GM23338 (cell line): ENCODE results near the gene CNTN5. TPM values are rescaled to one million over a fixed set of nuclear protein-coding genes. Genes with fewer than 3 reads are reported as not detected.

Experiments
- ATAC-seq: fragments of 200-7000 bp; cut with Tn5 transposase; 3 replicates; pipeline ENCODE4 v1.9.1; 2020
- DNase-seq: peaks from one replicate; pipeline ENCODE4 v3.0.0-alpha.2; 2015; ENCODE audit warnings: low spot score
- H2AFZ ChIP-seq: fragments of 200-600 bp; sonication (generic); 2 replicates; pipeline ENCODE4 v1.8.0; 2016; ENCODE audit warnings: antibody characterized with exemption, mild to moderate bottlenecking, moderate library complexity
- H3F3A ChIP-seq: fragments of 200-600 bp; sonication (generic); replicated peaks from 2 replicates; pipeline ENCODE4 v1.8.0; 2017; ENCODE audit warnings: antibody characterized with exemption, mixed run types, low read depth
- H3K27ac ChIP-seq: fragments of 200-600 bp; sonication (generic); 2 replicates; pipeline ENCODE4 v1.6.1; 2016; ENCODE audit warnings: low read depth
- H3K27me3 ChIP-seq: fragments of 200-600 bp; sonication (generic); 2 replicates; pipeline ENCODE4 v1.8.0; 2016; ENCODE audit warnings: mild to moderate bottlenecking, mixed run types, moderate library complexity; ENCODE audit not compliant: insufficient read depth
- H3K36me3 ChIP-seq: fragments of 200-600 bp; sonication (generic); 2 replicates; pipeline ENCODE4 v1.8.0; 2016; ENCODE audit warnings: mild to moderate bottlenecking; ENCODE audit not compliant: insufficient read depth
- H3K4me1 ChIP-seq: fragments of 200-600 bp; sonication (generic); 2 replicates; pipeline ENCODE4 v1.8.0; 2016; ENCODE audit warnings: mild to moderate bottlenecking, moderate library complexity; ENCODE audit not compliant: insufficient read depth
- H3K4me2 ChIP-seq: fragments of 200-600 bp; sonication (generic); 2 replicates; pipeline ENCODE4 v1.7.1; 2017; ENCODE audit warnings: mixed run types
- H3K4me3 ChIP-seq: fragments of 200-600 bp; sonication (generic); 2 replicates; pipeline ENCODE4 v1.6.1; 2016; ENCODE audit warnings: mixed run types
- H3K79me2 ChIP-seq: fragments of 200-600 bp; sonication (generic); replicated peaks from 2 replicates; pipeline ENCODE4 v1.8.0; 2017; ENCODE audit warnings: mild to moderate bottlenecking; ENCODE audit not compliant: insufficient read depth
- H3K9me2 ChIP-seq: fragments of 200-600 bp; sonication (generic); 2 replicates; pipeline ENCODE4 v1.8.0; 2017; ENCODE audit not compliant: insufficient read depth
- H4K20me1 ChIP-seq: fragments of 200-600 bp; sonication (generic); replicated peaks from 2 replicates; pipeline ENCODE4 v1.8.0; 2017; ENCODE audit warnings: mild to moderate bottlenecking; ENCODE audit not compliant: insufficient read depth
- H3K27ac Mint-ChIP-seq: 2 replicates; pipeline ENCODE4 v1.8.0; 2020; ENCODE audit warnings: inconsistent platforms, mild to moderate bottlenecking, moderate library complexity, mixed read lengths
- H3K27me3 Mint-ChIP-seq: 3 replicates; pipeline ENCODE4 v1.8.0; 2022; ENCODE audit warnings: low read depth, mild to moderate bottlenecking, moderate library complexity, mixed read lengths, inconsistent platforms; ENCODE audit not compliant: insufficient read depth, poor library complexity
- H3K36me3 Mint-ChIP-seq: 3 replicates; pipeline ENCODE4 v1.8.0; 2021; ENCODE audit warnings: low read depth, mild to moderate bottlenecking, inconsistent platforms, moderate library complexity, mixed read lengths
- H3K4me1 Mint-ChIP-seq: 3 replicates; pipeline ENCODE4 v1.8.0; 2020; ENCODE audit warnings: mild to moderate bottlenecking, inconsistent platforms, mixed read lengths
- H3K4me3 Mint-ChIP-seq: 3 replicates; pipeline ENCODE4 v1.8.0; 2021; ENCODE audit warnings: moderate library complexity, mild to moderate bottlenecking, inconsistent platforms, mixed read lengths
- H3K9me3 Mint-ChIP-seq: 3 replicates; pipeline ENCODE4 v1.8.0; 2020; ENCODE audit warnings: moderate library complexity, mild to moderate bottlenecking, inconsistent platforms, mixed read lengths
- CREB1 ChIP-seq: fragments of 250-450 bp; sonication (Bioruptor Pico); IDR thresholded peaks from 2 replicates; pipeline ENCODE4 v1.5.0; 2020; ENCODE audit warnings: low read depth, mild to moderate bottlenecking, moderate library complexity
- CTCF ChIP-seq, 2 experiments: fragments of 200-600 bp in 1 of 2; sonication (generic) in 1 of 2; conservative IDR thresholded peaks; 2 replicates each; pipeline versions ENCODE4 v1.5.1 to v1.6.1; 2016 to 2017; ENCODE audit warnings: antibody characterized with exemption in 2 of 2, low read depth in 2 of 2, mild to moderate bottlenecking in 2 of 2, moderate library complexity in 1 of 2
- ETS1 ChIP-seq: IDR thresholded peaks from 2 replicates; pipeline ENCODE4 v1.6.1; 2016; ENCODE audit warnings: antibody characterized with exemption
- EZH2 ChIP-seq: fragments of 200-600 bp; sonication (generic); IDR thresholded peaks from one replicate; pipeline ENCODE4 v1.8.0; 2017; ENCODE audit warnings: antibody characterized with exemption, mild to moderate bottlenecking, low read depth; ENCODE audit not compliant: unreplicated experiment
- EZH2phosphoT487 ChIP-seq: fragments of 200-600 bp; sonication (generic); IDR thresholded peaks from one replicate; pipeline ENCODE4 v1.8.1; 2018; ENCODE audit warnings: antibody characterized with exemption; ENCODE audit not compliant: unreplicated experiment
- JUNB ChIP-seq: IDR thresholded peaks from one replicate; pipeline ENCODE4 v1.6.1; 2016; ENCODE audit warnings: antibody characterized with exemption; ENCODE audit not compliant: unreplicated experiment
- NANOG ChIP-seq: IDR thresholded peaks from 2 replicates; pipeline ENCODE4 v1.6.1; 2016; ENCODE audit warnings: antibody characterized with exemption, borderline replicate concordance
- POLR2AphosphoS5 ChIP-seq: IDR thresholded peaks from 2 replicates; pipeline ENCODE4 v1.6.1; 2016; ENCODE audit warnings: antibody characterized with exemption, low read depth
- REST ChIP-seq: IDR thresholded peaks from one replicate; pipeline ENCODE4 v1.6.1; 2018; ENCODE audit warnings: antibody characterized with exemption; ENCODE audit not compliant: unreplicated experiment
- STAT1 ChIP-seq: IDR thresholded peaks from one replicate; pipeline ENCODE4 v1.6.1; 2016; ENCODE audit warnings: antibody characterized with exemption; ENCODE audit not compliant: unreplicated experiment
- ZNF114 ChIP-seq: fragments of 250-450 bp; sonication (Bioruptor Pico); IDR thresholded peaks from 2 replicates; pipeline ENCODE4 v1.5.0; 2020; ENCODE audit warnings: mild to moderate bottlenecking, moderate library complexity
- ZNF331 ChIP-seq: fragments of 250-450 bp; sonication (Bioruptor Pico); IDR thresholded peaks from 2 replicates; pipeline ENCODE4 v1.5.0; 2020; ENCODE audit warnings: low read depth, mild to moderate bottlenecking, moderate library complexity
- ZNF462 ChIP-seq: fragments of 250-450 bp; sonication (Bioruptor Pico); IDR thresholded peaks from 2 replicates; pipeline ENCODE4 v1.5.0; 2020; ENCODE audit warnings: mild to moderate bottlenecking, moderate library complexity
- polyA plus RNA-seq: library from polyadenylated mRNA; unstranded; fragments of >200 nt; fragmentation: Nextera tagmentation; extraction: Ambion mirVana; gene quantifications from 2 replicates; pipeline ENCODE4 v1.2.1, GENCODE V29; 2016
- total RNA-seq: library from RNA; depleted of rRNA; stranded (reverse); fragments of >200 nt; shearing (Covaris generic); gene quantifications from 2 replicates; pipeline ENCODE4 v1.2.3, GENCODE V29; 2014

The CNTN5 gene
- total and polyA plus RNA-seq, 2 experiments from 2014 or later: not detected

DNA sequence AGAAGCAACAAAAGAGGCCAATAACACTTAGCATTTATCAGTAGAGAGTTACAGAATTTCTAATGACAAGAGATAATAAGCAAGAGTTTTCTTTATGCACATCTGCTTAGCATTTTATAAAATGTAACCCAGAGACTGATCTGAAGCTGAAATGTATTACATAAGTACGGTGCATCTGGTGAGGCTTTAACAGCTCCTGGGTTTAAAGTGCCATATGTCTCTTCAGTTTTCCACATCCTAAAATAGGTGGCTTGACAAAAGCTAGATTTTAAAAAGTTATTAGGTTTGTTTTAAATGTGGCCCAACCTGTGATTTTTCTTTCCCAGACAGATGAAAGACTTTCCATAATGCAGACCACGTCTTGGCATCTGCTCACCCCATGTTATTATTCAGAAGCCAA, 1045.7 kb downstream of the CNTN5 start:
- Histone ChIP-seq H4K20me1 (no peaks in the 10 kb centered on the region), H3K4me3 (no peak overlapping the region), H3K9me2 (no peaks in the 10 kb centered on the region), H3K4me1 (no peaks in the 10 kb centered on the region), H3K27ac (no peak overlapping the region), H3K27me3 (no peaks in the 10 kb centered on the region), H3K4me2 (no peak overlapping the region), H2AFZ (no peak overlapping the region), H3K36me3 (no peaks in the 10 kb centered on the region), H3F3A (no peaks in the 10 kb centered on the region), H3K79me2 (no peaks in the 10 kb centered on the region)
- Mint-ChIP-seq H3K27ac (no peak overlapping the region), H3K36me3 (no peaks in the 10 kb centered on the region), H3K9me3 (no peaks in the 10 kb centered on the region), H3K4me1 (peaks cover 6% of the 10 kb centered on the region), H3K27me3 (no peaks in the 10 kb centered on the region), H3K4me3 (no peak overlapping the region)
- ATAC-seq: no peak
- no peak for DNase-seq
- no peak for TF ChIP-seq NANOG
- TF ChIP-seq POLR2AphosphoS5: no peak
- no peak for TF ChIP-seq CTCF (conservative IDR thresholded peaks at IDR 0.05; ENCODE audit: low read depth in 2 of 2)
- no peak for TF ChIP-seq STAT1
- TF ChIP-seq REST: no peak
- TF ChIP-seq EZH2: no peak
- TF ChIP-seq ZNF331: no peak
- no peak for TF ChIP-seq ZNF114 (CRISPR knock-in tag)
- no peak for TF ChIP-seq ZNF462 (CRISPR knock-in tag)
- no peak for TF ChIP-seq CREB1 (CRISPR knock-in tag)
- TF ChIP-seq EZH2phosphoT487: no peak
- no peak for TF ChIP-seq ETS1
- no peak for TF ChIP-seq JUNB
